Hepatocyte (in vitro differentiated cells): ENCODE measurements around the gene SDHA.
"Not testable (repeated sequence)": the region's sequence is repeated elsewhere in the genome, so short reads cannot be mapped to it uniquely, and the experiment has no call there.

Source experiments
- EZH2 ChIP-seq: fragments of 200-600 bp; sonication (generic); IDR thresholded peaks from 2 replicates; pipeline ENCODE4 v1.6.1; 2016; ENCODE audit warnings: antibody characterized with exemption, mild to moderate bottlenecking, borderline replicate concordance
- EZH2phosphoT487 ChIP-seq: fragments of 200-600 bp; sonication (generic); IDR thresholded peaks from one replicate; pipeline ENCODE4 v1.6.1; 2018; ENCODE audit warnings: antibody characterized with exemption, mild to moderate bottlenecking, low read depth, moderate library complexity; ENCODE audit not compliant: unreplicated experiment, severe bottlenecking
- TF ChIP-seq, protein P1 (sequence below): fragments of 200-600 bp; sonication (generic); IDR thresholded peaks from 2 replicates; pipeline ENCODE4 v1.5.1; 2016; ENCODE audit warnings: antibody characterized with exemption, mild to moderate bottlenecking; ENCODE audit not compliant: poor library complexity

DNA sequence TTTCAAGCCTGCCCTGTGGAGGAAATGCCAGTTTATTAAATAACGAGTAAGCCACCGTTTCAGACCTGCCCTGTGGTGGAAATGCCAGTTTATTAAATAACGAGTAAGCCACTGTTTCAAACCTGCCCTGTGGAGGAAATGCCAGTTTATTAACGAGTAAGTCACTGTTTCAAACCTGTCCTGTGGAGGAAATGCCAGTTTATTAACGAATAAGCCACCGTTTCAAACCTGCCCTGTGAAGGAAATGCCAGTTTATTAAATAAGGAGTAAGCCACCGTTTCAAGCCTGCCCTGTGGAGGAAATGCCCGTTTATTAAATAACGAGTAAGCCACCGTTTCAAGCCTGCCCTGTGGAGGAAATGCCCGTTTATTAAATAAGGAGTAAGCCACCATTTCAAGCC lies 33.9 kb downstream of the SDHA start:
- TF ChIP-seq, protein P1, sequence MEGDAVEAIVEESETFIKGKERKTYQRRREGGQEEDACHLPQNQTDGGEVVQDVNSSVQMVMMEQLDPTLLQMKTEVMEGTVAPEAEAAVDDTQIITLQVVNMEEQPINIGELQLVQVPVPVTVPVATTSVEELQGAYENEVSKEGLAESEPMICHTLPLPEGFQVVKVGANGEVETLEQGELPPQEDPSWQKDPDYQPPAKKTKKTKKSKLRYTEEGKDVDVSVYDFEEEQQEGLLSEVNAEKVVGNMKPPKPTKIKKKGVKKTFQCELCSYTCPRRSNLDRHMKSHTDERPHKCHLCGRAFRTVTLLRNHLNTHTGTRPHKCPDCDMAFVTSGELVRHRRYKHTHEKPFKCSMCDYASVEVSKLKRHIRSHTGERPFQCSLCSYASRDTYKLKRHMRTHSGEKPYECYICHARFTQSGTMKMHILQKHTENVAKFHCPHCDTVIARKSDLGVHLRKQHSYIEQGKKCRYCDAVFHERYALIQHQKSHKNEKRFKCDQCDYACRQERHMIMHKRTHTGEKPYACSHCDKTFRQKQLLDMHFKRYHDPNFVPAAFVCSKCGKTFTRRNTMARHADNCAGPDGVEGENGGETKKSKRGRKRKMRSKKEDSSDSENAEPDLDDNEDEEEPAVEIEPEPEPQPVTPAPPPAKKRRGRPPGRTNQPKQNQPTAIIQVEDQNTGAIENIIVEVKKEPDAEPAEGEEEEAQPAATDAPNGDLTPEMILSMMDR: not testable (repeated sequence)
- not testable (repeated sequence) for TF ChIP-seq EZH2phosphoT487, EZH2
